GM12878 (cell line): ENCODE measurements around the gene DLG2. TPM values are rescaled to one million over a fixed set of nuclear protein-coding genes. Genes with fewer than 3 reads are reported as not detected.

ENCODE experiments used
- ATAC-seq: fragments of 200-7000 bp; cut with Tn5 transposase; 3 replicates; pipeline ENCODE4 v1.9.1; 2020; ENCODE audit warnings: mild to moderate bottlenecking, moderate library complexity
- BruUV-seq: library from RNA; stranded (reverse); fragments of 400-500 nt; replicated peaks from 2 replicates; lab custom pipeline; 2021; lab: Mats Ljungman, UMichigan
- CTCF ChIA-PET: fragments of 300-600 bp; sonication (Branson Sonifier 250); formaldehyde crosslinking; extraction: SDS; loops from one replicate; lab custom pipeline; 2021; ENCODE audit warnings: inconsistent platforms; lab: Yijun Ruan, JAX
- POLR2A ChIA-PET: fragments of 350-600 bp; formaldehyde crosslinking; extraction: SDS; loops from one replicate; lab custom pipeline; 2021; ENCODE audit warnings: inconsistent platforms; lab: Charles Lee
- RAD21 ChIA-PET: fragments of 300-600 bp; sonication (Branson Sonifier 250); formaldehyde crosslinking; loops from one replicate; lab custom pipeline; 2023; ENCODE audit warnings: antibody characterized with exemption; ENCODE audit not compliant: unreplicated experiment; lab: Charles Lee
- SMC1A ChIA-PET: fragments of 300-600 bp; sonication (Branson Sonifier 250); formaldehyde crosslinking; loops from one replicate; lab custom pipeline; 2023; ENCODE audit not compliant: unreplicated experiment, uncharacterized antibody; lab: Charles Lee
- DNase-seq: peaks from one replicate; pipeline ENCODE4 v3.0.0-alpha.2; 2011; ENCODE audit warnings: low read depth, low spot score
- FAIRE-seq: peaks from 3 replicates; lab custom pipeline; 2011; peaks lifted over from hg19 to GRCh38; lab: Jason Lieb, UNC
- H2AFZ ChIP-seq: 2 replicates; pipeline ENCODE4 v1.6.0; 2011; ENCODE audit warnings: low read depth, low read length, control low read depth; ENCODE audit not compliant: control insufficient read depth
- H3K27ac ChIP-seq: 2 replicates; pipeline ENCODE4 v1.5.1; 2011; ENCODE audit warnings: control low read depth; ENCODE audit not compliant: control insufficient read depth, insufficient read depth
- H3K27me3 ChIP-seq, 2 experiments: replicated peaks in 1 of 2; 2 replicates each; pipeline versions ENCODE4 v1.6.0 to v1.6.1; 2011; ENCODE audit warnings: low read length in 1 of 2; ENCODE audit not compliant: control insufficient read depth in 2 of 2, insufficient read depth in 2 of 2
- H3K36me3 ChIP-seq, 2 experiments: 2 replicates each; pipeline ENCODE4 v1.5.1; 2011; ENCODE audit warnings: low read length in 1 of 2; ENCODE audit not compliant: control insufficient read depth in 2 of 2, insufficient read depth in 2 of 2
- H3K4me1 ChIP-seq: 2 replicates; pipeline ENCODE4 v1.6.1; 2011; ENCODE audit warnings: mild to moderate bottlenecking, low read length, moderate library complexity, mixed read lengths; ENCODE audit not compliant: control insufficient read depth, insufficient read depth
- H3K4me2 ChIP-seq: 2 replicates; pipeline ENCODE4 v1.6.0; 2011; ENCODE audit warnings: control low read depth; ENCODE audit not compliant: control insufficient read depth, insufficient read depth
- H3K4me3 ChIP-seq: fragments of 200-600 bp; sonication (generic); 2 replicates; pipeline ENCODE4 v1.5.1; 2016
- H3K79me2 ChIP-seq: 2 replicates; pipeline ENCODE4 v1.6.0; 2011; ENCODE audit warnings: low read length; ENCODE audit not compliant: control insufficient read depth, insufficient read depth
- H3K9ac ChIP-seq: 2 replicates; pipeline ENCODE4 v1.8.0; 2011; ENCODE audit warnings: low read length, control low read depth, mixed read lengths; ENCODE audit not compliant: control insufficient read depth, insufficient read depth
- H3K9me3 ChIP-seq: replicated peaks from 3 replicates; pipeline ENCODE4 v1.5.1; 2011; ENCODE audit warnings: mild to moderate bottlenecking, low read length; ENCODE audit not compliant: control insufficient read depth, insufficient read depth
- H4K20me1 ChIP-seq: 2 replicates; pipeline ENCODE4 v1.6.0; 2011; ENCODE audit not compliant: control insufficient read depth, insufficient read depth
- BCL11A ChIP-seq: IDR thresholded peaks from 2 replicates; pipeline ENCODE4 v1.6.1; 2011; ENCODE audit warnings: low read depth, low read length
- BMI1 ChIP-seq: fragments of 450-650 bp; IDR thresholded peaks from 2 replicates; pipeline ENCODE4 v1.6.1; 2016; ENCODE audit warnings: mild to moderate bottlenecking, moderate library complexity, borderline replicate concordance
- CHD2 ChIP-seq: IDR thresholded peaks from 2 replicates; pipeline ENCODE4 v1.6.1; 2011; ENCODE audit warnings: low read depth, low read length, improper control_type of control experiment, borderline replicate concordance
- EED ChIP-seq: sonication (generic); IDR thresholded peaks from 2 replicates; pipeline ENCODE4 v1.6.1; 2016; ENCODE audit warnings: antibody characterized with exemption, low read depth
- KDM1A ChIP-seq: fragments of 200-600 bp; sonication (generic); IDR thresholded peaks from 2 replicates; pipeline ENCODE4 v1.6.1; 2016; ENCODE audit warnings: borderline replicate concordance
- KLF5 ChIP-seq: fragments of 450-650 bp; IDR thresholded peaks from 2 replicates; pipeline ENCODE4 v1.6.1; 2014; ENCODE audit warnings: mild to moderate bottlenecking; ENCODE audit not compliant: partially characterized antibody
- NBN ChIP-seq: fragments of 450-650 bp; IDR thresholded peaks from 2 replicates; pipeline ENCODE4 v1.6.1; 2016
- PML ChIP-seq: IDR thresholded peaks from 2 replicates; pipeline ENCODE4 v1.6.1; 2012; ENCODE audit warnings: low read length, inconsistent platforms
- POLR2A ChIP-seq: IDR thresholded peaks from 2 replicates; pipeline ENCODE4 v1.6.1; 2011; ENCODE audit warnings: low read depth, mild to moderate bottlenecking, low read length
- RAD21 ChIP-seq: IDR thresholded peaks from 2 replicates; pipeline ENCODE4 v1.6.1; 2011; ENCODE audit warnings: mild to moderate bottlenecking, low read depth, low read length, moderate library complexity; ENCODE audit not compliant: insufficient read depth
- SMARCA5 ChIP-seq: fragments of 450-650 bp; IDR thresholded peaks from 2 replicates; pipeline ENCODE4 v1.6.1; 2017; ENCODE audit warnings: mild to moderate bottlenecking
- SPI1 ChIP-seq: IDR thresholded peaks from 2 replicates; pipeline ENCODE4 v1.6.1; 2011; ENCODE audit warnings: low read depth, mild to moderate bottlenecking, low read length, moderate library complexity, borderline replicate concordance; ENCODE audit not compliant: insufficient read depth
- SUPT20H ChIP-seq: IDR thresholded peaks from 2 replicates; pipeline ENCODE4 v1.6.1; 2011; ENCODE audit warnings: low read depth, mild to moderate bottlenecking, low read length, moderate library complexity, borderline replicate concordance; ENCODE audit not compliant: control insufficient read depth
- TAF1 ChIP-seq: IDR thresholded peaks from 2 replicates; pipeline ENCODE4 v1.6.1; 2011; ENCODE audit warnings: mild to moderate bottlenecking, low read depth, low read length, borderline replicate concordance
- ZNF207 ChIP-seq: fragments of 450-650 bp; IDR thresholded peaks from 2 replicates; pipeline ENCODE4 v1.6.1; 2014; ENCODE audit warnings: antibody characterized with exemption, mild to moderate bottlenecking, borderline replicate concordance
- WGBS: methylation state at CpG from one replicate; pipeline ENCODE4 v1.1.6; 2016; ENCODE audit warnings: low lambda C conversion rate; ENCODE audit not compliant: insufficient replicate concordance, insufficient coverage; ENCODE audit errors: missing lambda C conversion rate; 5-methylcytosine and 5-hydroxymethylcytosine counted together
- in situ Hi-C: fragments of 300-500 bp; cut with MboI; formaldehyde crosslinking; loops from 9 replicates; pipeline ENCODE4 v1.14.3; 2018; ENCODE audit warnings: mixed read lengths
- intact Hi-C: fragments of 100-400 bp; cut with micrococcal nuclease; formaldehyde crosslinking; loops from one replicate; pipeline ENCODE4 v1.14.2; 2022; ENCODE audit not compliant: unreplicated experiment
- polyA plus RNA-seq, 11 experiments: library from polyadenylated mRNA; depleted of rRNA in 4 of 11; unstranded in 6 of 11; stranded (reverse) in 5 of 11; fragments of >200 nt; fragmentation: Nextera tagmentation in 4 of 11; fragmentation: Illumina TruSeq in 1 of 11; extraction: Ambion mirVana in 4 of 11; extraction: Trizol in 1 of 11; gene quantifications; 1 replicate in 1 of 11; 2 replicates in 10 of 11; pipeline versions ENCODE4 v1.2.1 to v1.2.3, GENCODE V29; 2011 to 2016; ENCODE audit warnings: inconsistent platforms in 2 of 11, missing spikeins in 2 of 11, low read depth in 1 of 11
- total RNA-seq, 4 experiments: library from RNA; depleted of rRNA in 3 of 4; stranded (reverse); fragments of >200 nt in 3 of 4; fragmentation: Illumina TruSeq in 1 of 4; extraction: Trizol in 1 of 4; gene quantifications; 2 replicates each; pipeline versions ENCODE4 v1.2.1 to v1.2.3, GENCODE V29; 2013 to 2021
- TF ChIP-seq, protein P1 (sequence below): IDR thresholded peaks from 2 replicates; pipeline ENCODE4 v1.6.1; 2012; ENCODE audit warnings: low read depth, low read length, improper control_type of control experiment
- TF ChIP-seq, protein P2 (sequence below): fragments of 150-350 bp; IDR thresholded peaks from 2 replicates; pipeline ENCODE4 v1.6.1; 2014; ENCODE audit warnings: mild to moderate bottlenecking, low read depth, low read length
- TF ChIP-seq, protein P3 (sequence below): IDR thresholded peaks from 2 replicates; pipeline ENCODE4 v1.6.1; 2012; ENCODE audit warnings: mild to moderate bottlenecking, low read depth, low read length

Gene DLG2
- total and polyA plus RNA-seq, 10 of the 15 experiments (the other 5 are each of a cell fraction or from before 2014, with no cell fraction given) = 0.09 to 0.98 (median 0.35) TPM

DNA sequence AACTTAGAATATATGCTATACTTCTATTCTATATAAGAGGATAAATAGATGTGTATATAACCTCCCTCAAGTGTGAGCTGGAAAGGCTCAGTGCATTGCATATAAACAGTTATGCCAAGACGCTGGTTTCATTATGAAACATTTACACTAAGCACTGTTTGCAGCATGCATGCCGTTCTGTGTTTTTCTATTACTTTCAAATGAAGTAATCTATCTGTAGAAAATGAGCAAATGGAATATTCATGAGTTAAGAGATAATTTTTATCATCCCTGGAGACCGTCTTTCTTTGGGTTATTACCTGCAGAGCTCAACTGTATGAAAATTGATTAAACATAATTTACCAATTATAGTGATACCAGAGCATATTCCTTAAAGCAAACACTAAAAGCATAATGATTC is 1415.2 kb downstream of the DLG2 start:
- DNase-seq = no peak
- Histone ChIP-seq H3K4me2 (peak overlapping the region; percentile 42; the same call in 1 of the 2 replicates), H3K9ac (no peak overlapping the region), H3K4me1 (no peaks in the 10 kb centered on the region), H2AFZ (no peak overlapping the region), H3K36me3 (no peaks in the 10 kb centered on the region), H3K27me3 (no peaks in the 10 kb centered on the region; a peak in 1 of 4 replicates), H3K9me3 (no peaks in the 10 kb centered on the region), H3K27ac (no peak overlapping the region), H3K4me3 (no peak overlapping the region), H3K79me2 (no peaks in the 10 kb centered on the region), H4K20me1 (no peaks in the 10 kb centered on the region)
- no peak for TF ChIP-seq TAF1
- TF ChIP-seq POLR2A = no peak
- TF ChIP-seq RAD21 = no peak
- TF ChIP-seq ZNF207 = no peak
- TF ChIP-seq PML = no peak
- TF ChIP-seq SUPT20H = no peak
- no peak for TF ChIP-seq SMARCA5
- TF ChIP-seq, protein P1, sequence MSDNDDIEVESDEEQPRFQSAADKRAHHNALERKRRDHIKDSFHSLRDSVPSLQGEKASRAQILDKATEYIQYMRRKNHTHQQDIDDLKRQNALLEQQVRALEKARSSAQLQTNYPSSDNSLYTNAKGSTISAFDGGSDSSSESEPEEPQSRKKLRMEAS = no peak
- TF ChIP-seq SPI1 = no peak
- TF ChIP-seq BMI1 = no peak
- no peak for TF ChIP-seq CHD2
- TF ChIP-seq BCL11A = no peak
- TF ChIP-seq, protein P2, sequence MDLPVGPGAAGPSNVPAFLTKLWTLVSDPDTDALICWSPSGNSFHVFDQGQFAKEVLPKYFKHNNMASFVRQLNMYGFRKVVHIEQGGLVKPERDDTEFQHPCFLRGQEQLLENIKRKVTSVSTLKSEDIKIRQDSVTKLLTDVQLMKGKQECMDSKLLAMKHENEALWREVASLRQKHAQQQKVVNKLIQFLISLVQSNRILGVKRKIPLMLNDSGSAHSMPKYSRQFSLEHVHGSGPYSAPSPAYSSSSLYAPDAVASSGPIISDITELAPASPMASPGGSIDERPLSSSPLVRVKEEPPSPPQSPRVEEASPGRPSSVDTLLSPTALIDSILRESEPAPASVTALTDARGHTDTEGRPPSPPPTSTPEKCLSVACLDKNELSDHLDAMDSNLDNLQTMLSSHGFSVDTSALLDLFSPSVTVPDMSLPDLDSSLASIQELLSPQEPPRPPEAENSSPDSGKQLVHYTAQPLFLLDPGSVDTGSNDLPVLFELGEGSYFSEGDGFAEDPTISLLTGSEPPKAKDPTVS = no peak
- no peak for TF ChIP-seq EED
- no peak for TF ChIP-seq KDM1A
- TF ChIP-seq KLF5 = no peak
- no peak for TF ChIP-seq NBN
- TF ChIP-seq, protein P3, sequence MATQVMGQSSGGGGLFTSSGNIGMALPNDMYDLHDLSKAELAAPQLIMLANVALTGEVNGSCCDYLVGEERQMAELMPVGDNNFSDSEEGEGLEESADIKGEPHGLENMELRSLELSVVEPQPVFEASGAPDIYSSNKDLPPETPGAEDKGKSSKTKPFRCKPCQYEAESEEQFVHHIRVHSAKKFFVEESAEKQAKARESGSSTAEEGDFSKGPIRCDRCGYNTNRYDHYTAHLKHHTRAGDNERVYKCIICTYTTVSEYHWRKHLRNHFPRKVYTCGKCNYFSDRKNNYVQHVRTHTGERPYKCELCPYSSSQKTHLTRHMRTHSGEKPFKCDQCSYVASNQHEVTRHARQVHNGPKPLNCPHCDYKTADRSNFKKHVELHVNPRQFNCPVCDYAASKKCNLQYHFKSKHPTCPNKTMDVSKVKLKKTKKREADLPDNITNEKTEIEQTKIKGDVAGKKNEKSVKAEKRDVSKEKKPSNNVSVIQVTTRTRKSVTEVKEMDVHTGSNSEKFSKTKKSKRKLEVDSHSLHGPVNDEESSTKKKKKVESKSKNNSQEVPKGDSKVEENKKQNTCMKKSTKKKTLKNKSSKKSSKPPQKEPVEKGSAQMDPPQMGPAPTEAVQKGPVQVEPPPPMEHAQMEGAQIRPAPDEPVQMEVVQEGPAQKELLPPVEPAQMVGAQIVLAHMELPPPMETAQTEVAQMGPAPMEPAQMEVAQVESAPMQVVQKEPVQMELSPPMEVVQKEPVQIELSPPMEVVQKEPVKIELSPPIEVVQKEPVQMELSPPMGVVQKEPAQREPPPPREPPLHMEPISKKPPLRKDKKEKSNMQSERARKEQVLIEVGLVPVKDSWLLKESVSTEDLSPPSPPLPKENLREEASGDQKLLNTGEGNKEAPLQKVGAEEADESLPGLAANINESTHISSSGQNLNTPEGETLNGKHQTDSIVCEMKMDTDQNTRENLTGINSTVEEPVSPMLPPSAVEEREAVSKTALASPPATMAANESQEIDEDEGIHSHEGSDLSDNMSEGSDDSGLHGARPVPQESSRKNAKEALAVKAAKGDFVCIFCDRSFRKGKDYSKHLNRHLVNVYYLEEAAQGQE = no peak
- BruUV-seq = no TSS peak
- RAD21 ChIA-PET = no interaction called here
- no peak for FAIRE-seq
- intact Hi-C loops (no loop called here), in situ Hi-C loops (no loop called here)
- ATAC-seq = no peak
- POLR2A ChIA-PET = no interaction called here
- SMC1A ChIA-PET = interaction anchor here (1.0 kb wide), 1 partner anchor 8 kb away, joined by 3 read pairs; no protein-coding TSS in a partner anchor
- WGBS = 1% methylated on average over 3 of the region's 3 CpGs
- CTCF ChIA-PET = no interaction called here
